ENCODE data around the gene RFC2.
"Not testable (repeated sequence)": the region's sequence is repeated elsewhere in the genome, so short reads cannot be mapped to it uniquely, and the experiment has no call there.

Gene RFC2

GRCh38 chr7:74282748-74283459 is 28.7 kb upstream of the RFC2 start:
- no peak for FAIRE-seq

- FAIRE-seq: no peak
Observed at GRCh38 chr7:74280985-74281384, 26.8 kb upstream of the RFC2 start.

DNA sequence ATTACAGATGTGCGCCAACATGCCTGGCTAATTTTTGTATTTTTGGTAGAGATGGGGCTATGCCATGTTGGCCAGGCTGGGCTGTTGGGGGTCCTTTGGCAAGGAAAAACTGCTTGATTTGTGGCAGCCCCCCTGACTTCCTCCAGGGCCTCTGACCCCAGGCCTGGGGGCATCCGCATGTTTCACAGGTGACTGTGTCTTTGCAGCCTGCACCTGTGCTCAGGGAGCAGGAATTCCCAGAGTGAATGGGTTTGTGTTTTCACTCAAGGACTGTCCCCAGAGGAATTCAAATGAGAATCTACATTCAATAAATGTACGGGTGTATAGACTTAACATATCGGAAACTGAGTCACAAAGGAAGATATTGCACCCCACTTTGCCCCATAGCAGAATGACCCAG is 23.4 kb upstream of the RFC2 start:
- FAIRE-seq: no peak

- no peak for FAIRE-seq
Observed at GRCh38 chr7:74275401-74275881, 21.2 kb upstream of the RFC2 start.

DNA sequence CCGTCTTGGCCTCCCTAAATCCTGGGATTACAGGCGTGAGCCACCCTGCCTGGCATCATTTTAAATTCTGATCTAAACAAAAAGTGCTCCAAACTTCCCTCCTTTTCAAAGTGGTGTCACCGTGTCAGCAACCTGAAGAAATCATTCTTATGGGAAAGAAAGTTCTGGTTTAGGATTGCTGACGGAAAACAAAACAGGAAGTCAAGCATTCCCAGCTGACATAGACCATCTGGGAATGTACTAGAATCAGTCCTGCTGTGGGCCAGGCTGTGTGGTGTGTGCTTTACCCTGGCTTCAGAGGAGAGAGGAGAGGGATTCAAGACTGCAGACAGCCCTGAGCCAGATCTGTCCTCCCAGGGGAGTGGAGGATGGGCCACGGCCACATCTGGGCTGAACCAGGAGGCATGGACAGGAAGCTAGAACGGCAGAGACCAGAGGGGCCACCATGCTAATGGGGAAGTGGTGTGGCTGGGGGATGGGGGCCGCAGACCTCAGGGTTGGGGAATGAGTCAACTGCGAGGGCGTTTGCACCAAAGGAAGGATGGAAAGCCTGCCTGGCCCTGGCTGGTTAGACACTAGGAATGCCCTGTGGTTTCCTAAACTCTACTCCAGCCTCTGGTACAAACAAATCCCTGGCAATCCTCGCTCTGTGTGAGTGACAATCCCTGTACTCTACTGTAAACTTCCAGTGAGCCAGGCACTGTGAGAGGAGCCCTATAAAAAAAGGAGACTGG is 18.3 kb upstream of the RFC2 start:
- FAIRE-seq: no peak

DNA sequence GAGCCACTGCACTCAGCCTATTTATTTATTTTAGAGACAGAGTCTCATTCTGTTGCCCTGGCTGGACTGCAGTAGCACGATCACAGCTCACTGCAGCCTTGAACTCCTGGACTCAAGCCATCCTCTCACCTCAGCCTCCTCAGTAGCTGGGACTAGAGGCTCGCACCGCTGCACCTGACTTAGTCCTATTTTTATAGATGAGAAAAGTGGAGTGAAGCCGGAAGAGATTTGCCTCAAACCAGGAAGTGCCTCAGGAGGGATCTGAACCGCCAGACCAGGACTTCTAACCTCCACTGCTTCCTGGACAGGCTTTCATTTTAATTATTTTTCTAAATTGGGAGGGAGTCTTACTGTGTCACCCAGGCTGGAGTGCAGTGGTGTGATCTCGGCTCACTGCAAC is 17.5 kb upstream of the RFC2 start:
- no peak for FAIRE-seq

DNA sequence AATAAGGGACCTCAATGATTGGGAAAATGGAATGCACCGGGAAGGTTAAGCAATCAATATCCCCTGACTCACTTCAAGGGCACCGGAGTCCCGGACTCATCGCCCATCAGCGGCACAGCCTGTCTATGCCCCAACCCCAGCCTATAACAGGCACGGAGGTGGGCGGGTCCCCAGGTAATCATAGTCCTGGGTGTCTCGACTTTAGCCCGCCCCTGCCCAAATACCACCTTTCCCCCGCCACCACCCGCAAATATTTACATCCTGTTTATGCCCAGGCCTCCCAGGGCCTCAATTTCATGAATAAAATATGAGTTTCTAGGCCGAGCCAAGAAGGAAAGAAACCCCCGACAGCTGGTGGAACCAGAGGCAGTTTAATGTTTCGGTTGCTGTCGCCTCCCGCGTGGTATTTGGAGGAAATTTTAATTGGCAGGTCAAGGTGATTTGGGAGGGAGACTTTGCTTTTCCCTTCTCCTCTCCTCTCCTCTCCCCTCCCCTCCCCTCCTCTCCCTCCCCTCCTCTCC is 15.6 kb upstream of the RFC2 start:
- FAIRE-seq: no peak

DNA sequence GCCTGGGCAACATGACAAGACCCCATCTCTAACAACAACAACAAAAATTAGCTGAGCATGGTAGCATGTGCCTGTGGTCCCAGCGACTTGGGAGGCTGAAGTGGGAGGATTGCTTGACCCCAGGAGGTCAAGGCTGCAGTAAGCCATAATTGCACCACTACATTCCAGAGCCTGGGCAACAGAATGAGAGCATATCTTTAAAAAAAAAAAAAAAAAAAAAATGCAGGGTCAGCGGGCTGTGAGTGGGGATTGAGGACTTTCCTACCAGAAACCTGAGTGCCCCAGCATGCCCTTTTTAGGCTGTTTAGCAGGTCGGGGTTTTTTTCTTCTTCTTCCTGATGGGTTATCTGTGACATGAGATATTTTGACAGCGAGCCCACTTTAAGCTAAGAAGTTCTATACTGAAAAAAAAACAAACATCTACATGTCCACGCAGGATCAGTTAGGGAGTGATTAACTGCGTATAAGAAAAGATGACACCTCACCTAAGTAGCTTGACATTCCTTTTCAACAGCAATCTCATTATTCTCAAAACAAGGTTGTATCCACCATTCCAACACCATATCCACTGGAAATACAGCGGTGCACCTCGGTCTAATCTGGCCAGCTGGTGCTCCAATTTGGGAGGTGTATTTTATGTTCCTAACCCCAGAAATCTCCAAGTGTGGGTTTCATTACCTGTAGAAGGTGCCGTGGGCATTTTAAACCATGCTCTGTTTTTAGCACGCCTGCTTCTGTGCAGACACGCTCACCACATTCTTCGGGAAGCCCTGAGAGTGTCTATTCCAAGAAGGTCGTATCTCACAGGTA is 13.8 kb upstream of the RFC2 start:
- no peak for FAIRE-seq

DNA sequence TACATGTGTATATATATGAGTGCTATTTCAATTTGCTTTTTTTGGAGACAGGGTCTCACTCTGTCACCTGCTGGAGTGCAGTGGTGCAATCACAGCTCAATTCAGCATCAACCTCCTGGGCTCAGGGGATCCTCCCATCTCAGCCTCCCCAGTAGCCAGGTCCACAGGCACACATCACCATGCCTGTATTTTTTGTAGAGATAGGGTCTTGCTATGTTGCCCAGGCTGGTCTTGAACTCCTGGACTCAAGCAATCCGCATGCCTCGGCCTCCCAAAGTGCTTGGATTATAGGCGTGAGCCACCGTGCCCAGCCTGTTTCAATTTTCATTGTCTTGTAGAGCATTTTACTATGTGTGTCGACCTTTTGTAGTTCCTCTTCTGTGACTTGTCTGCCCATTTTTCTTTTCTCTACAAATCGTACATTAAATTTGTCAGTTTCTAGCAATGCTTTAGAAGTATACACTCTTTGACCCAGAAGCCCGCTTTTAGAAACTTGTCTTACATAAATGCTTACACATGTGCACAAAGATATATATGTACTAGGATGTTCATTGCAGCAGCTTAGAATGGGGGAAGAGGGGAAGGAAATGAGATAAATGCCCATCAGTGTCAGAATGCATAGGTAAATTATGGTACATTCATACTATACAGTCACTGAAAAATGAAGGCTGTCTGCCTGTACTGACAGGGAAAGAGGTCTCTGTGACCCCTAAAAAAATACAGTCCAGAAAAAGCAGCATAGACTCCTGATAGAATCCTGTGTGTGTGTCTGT is 12.2 kb upstream of the RFC2 start:
- no peak for FAIRE-seq

DNA sequence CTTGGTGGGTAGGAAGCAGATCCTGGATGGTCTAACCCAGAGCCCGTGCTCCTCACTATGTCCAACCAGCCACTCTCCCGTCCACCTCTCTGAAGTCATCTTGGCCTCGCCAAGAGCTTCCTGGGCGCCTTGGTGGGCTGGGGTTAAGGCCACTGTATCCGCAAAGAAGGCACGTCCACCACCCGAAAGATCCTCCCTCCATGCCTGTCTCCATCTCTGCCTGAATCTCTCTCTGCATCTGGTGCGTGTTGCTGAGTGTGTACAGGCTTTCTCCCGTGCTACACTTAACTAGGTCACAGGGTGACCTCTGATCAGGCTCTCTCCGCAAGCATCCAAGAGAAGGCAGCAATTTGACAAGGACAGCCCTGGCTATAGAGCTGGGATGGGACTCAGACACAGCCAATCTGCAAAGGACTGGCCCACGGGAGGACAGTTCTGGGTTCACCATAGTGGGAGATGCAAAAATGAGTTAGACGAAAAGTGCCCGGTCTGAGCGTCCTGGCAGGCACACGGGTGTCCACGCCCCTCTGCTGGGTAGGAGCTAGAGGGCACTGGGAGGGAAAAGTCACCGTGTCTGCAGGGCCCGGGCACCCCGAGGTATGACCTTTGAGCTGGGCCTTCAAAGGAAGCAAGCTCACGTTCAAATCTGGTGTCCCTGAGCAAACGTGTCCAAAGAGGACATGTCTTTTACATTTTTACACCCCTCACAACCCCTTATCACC is 9.4 kb upstream of the RFC2 start:
- FAIRE-seq: no peak

DNA sequence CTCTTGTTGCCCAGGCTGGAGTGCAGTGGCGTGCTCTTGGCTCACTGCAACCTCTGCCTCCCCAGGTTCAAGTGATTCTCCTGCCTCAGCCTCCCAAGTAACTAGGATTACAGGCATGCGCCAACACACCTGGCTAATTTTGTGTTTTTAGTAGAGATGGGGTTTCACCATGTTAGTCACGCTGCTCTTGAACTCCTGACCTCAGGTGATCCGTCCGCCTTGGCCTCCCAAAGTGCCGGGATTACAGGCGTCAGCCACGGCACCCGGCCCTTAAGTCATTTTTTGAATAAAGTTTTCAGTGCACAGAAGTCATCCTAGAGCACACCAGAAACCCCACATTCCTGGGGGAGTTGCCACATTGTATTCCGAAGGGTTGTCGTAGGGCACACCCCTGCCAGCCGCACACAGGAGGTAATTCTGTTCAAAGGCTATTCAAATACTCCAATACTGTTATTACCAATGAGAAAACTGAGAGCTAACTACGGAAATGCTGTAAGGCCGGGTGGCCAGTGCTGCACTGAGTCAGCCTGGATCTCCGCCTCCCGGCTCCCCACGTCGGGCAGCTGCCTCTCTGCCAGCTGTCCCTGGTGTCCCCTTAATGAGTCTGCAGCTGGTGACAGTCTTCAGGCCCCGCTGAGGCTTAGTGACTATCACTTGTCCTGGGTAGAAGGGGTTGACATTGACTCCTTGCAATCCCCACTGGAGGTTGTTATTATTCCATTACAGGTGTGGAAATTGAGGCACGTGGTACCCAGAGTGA is 8.6 kb upstream of the RFC2 start:
- no peak for FAIRE-seq

- FAIRE-seq: no peak
Observed at GRCh38 chr7:74258639-74259038, 4.4 kb upstream of the RFC2 start.

DNA sequence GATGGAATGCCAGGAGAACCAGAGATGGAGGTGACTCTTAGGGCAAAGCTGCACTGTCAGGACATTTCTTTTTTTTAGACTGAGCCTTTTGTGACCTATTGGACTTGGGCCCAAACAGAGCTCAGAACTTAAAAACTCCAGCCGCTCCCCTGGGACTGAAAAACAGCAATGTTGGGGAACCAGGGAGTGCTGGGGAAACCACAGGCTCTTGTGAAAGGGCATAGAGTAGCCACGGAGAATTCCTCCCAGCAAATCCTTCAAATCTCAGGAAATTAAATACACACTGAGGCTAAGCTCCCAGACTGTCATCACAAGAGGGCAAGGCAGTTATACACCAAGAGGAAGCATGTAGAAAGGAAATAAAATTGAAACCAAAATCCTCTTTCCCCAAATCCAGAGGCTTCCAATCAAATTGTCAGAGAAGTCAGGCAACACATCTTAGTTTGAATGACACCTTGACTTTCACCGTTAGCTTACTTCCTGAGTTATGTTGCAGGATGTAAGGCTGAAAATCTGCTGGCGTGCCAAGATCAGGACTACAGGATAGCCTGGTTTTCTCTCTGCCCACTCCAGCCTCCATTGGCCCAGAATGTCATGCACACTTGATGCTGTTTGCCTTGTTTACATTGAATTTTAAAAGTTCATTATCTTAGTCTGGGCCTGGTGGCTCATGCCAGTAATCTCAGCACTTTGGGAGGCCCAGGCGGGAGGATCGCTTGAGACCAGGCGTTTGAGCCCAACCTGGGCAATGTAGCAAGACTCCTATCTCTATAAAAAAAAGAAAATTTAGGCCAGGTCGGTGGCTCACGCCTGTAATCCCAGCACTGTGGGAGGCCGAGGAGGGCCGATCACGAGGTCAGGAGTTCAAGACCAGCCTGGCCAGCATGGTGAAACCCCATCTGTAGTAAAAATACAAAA is 2.6 kb upstream of the RFC2 start:
- no peak for FAIRE-seq

DNA sequence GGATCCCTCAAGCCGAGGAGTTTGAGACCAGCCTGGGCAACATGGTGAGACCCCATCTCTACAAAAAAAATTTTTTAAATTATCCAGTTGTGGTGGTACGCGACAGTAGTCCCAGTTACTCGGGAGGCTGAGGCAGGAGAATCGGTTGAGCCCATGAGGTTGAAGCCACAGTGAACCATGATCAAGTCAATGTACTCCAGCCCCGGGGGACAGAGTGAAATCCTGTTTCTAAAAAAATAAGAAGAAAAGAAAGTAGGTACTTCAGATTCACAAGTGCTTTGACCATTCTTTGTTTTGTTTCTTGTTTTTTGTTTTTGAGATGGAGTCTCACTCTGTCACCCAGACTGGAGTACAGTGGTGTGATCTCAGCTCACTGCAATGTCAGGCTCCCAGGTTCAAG is 1.3 kb upstream of the RFC2 start:
- not testable (repeated sequence) for FAIRE-seq

DNA sequence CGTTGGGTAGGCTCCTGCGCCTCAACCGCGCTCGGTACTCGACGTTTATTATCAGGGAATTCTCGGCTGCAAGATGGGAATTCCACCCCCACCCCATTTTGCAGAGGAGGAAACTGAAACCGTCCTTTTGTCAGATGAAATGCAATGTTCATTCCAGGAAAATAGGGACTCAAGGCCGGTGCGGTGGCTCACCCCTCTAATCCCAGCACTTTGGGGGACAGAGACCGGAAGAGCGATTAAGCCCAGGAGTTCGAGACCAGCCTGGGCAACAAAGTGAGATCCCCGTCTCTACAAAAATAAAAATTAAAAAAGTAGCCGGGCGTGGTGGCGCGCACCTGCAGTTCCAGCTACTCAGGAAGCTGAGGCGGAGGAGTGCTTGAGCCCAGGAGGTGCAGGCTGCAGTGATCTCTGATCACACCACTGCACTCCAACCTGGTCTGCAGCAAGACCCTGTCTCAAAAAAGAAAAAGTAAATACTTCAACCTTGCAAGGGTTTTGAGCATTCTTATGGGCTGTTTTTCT is 720 bp upstream of the RFC2 start:
- FAIRE-seq: no peak

GRCh38 chr7:74253835-74254128 is 417 bp downstream of the RFC2 start:
- FAIRE-seq: no peak

DNA sequence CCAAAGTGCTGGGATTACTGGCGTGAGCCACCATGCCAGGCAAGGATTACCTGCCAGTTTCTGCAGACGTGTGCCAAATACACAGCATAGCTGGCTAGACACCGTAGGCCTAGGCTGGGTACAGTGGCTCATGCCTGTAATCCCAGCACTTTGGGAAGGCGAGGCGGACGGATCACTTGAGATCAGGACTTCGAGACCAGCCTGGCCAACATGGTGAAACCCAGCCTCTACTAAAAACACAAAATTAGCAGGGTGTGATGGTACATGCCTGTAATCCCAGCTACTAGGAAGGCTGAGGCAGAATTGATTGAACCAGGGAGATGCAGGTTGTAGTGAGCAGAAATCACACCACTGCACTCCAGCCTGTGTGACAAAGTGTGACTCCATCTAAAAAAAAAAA is 868 bp downstream of the RFC2 start:
- FAIRE-seq: no peak

DNA sequence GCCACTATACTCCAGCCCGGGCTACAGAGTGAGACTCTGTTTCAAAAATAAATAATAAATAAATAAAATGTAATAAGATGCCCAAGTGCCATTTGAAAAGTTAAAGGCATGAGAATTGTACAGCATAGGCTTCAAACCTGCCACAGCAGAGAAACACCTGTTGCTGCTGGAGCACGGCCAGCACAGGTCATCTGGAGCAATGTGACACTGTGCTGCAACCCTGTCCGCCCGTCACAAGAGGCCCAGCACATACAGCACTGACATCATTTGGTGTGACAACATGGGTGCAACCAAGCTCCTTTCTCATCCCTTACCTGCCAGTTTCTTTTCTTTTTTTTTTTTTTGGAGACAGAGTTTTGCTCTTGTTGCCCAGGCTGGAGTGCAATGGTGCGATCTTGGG is 1.3 kb downstream of the RFC2 start:
- FAIRE-seq: no peak

DNA sequence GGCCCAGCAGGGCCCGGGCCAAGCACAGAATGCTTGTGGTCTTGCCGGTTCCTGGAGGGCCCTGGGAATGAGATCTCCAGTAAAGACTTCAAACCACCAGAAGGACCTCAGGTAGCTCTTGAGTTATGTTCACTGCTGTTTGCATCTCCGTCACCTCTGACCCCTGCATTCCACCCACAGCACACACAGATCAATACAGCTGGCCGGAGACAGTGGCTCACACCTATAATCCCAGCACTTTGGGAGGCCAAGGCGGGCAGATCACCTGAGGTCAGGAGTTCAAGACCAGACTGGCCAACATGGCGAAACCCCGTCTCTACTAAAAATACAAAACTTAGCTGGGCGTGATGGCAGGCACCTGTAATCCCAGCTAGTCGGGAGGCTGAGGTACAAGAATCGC is 5.1 kb downstream of the RFC2 start:
- FAIRE-seq: not testable (repeated sequence)

DNA sequence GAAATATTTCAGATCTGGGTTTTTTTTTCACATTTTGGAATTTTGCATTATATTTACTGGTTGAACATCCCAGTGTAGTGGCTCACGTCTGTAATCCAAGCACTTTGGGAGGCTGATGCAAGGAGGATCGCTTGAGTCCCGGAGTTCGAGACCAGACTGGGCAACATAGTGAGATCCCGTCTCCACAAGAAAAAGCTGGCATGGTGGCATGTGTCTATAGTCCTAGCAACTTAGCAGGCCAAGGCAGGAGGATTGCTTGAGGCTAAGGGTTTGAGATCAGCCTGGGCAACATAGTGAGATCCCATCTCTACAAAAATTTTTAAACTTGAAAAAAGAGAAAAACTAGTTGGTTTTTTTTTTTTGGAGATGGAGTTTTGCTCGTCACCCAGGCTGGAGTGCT is 6.0 kb downstream of the RFC2 start:
- FAIRE-seq: no peak

All from islet of Langerhans (tissue), 1 donor.